ENCODE data around the gene RAPGEF6. TPM values are rescaled to one million over a fixed set of nuclear protein-coding genes. Genes with fewer than 3 reads are reported as not detected.

The RAPGEF6 gene
- total RNA-seq, 1 experiment from 2014 or later, result 26.1 TPM

DNA sequence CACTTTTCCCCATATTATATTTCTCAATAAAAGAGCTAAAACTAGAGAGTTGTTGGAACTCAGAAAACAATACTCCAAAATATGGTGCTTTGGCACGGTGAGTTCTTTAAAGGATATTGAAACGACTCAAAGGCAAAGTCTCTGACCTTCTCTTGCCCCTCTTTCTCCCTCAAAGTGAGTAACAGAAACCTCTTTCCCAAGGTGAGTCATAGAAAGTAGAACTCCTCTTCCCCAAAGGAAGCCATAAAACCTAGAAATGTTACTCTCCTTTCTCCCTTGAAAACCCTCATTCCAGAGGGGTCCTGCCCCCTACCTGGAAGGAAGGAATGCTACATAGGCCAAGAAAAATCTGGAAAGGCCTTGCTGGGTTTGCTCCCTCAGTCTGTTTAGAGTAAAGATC is 47.5 kb downstream of the RAPGEF6 start:
- no peaks in the 10 kb centered on the region for H3K9me3 ChIP-seq (ENCODE audit: low read depth, low read length, poor library complexity, severe bottlenecking)
- DNase-seq (ENCODE audit: low spot score), result no peak
- H3K36me3 ChIP-seq (ENCODE audit: insufficient read depth, low read length, poor library complexity, severe bottlenecking), result no peaks in the 10 kb centered on the region
- intact Hi-C loops (cut with micrococcal nuclease; ENCODE audit: unreplicated experiment), result no loop called here
- no peaks in the 10 kb centered on the region for H3K4me1 ChIP-seq (ENCODE audit: insufficient read depth, low read length, poor library complexity, severe bottlenecking)
- POLR2A ChIA-PET (ENCODE audit: low non-redundant PET), result no interaction called here
- no peak overlapping the region for H3K27ac ChIP-seq (ENCODE audit: low read depth, low read length, poor library complexity, severe bottlenecking)
- no TSS peak for BruUV-seq (replicated peaks)
- CTCF ChIA-PET, result no interaction called here
- H3K27me3 ChIP-seq (replicated peaks; ENCODE audit: insufficient read depth, low read depth, low read length, poor library complexity), result no peaks in the 10 kb centered on the region
- TF ChIP-seq CTCF (conservative IDR thresholded peaks at IDR 0.05; ENCODE audit: low read depth, low read length) (no peak), EZH2 (IDR thresholded peaks at IDR 0.05; ENCODE audit: borderline replicate concordance, low read depth, low read length, poor library complexity, severe bottlenecking) (no peak)
- no peak overlapping the region for H3K4me3 ChIP-seq (ENCODE audit: low read depth, low read length, poor library complexity, severe bottlenecking)

DNA sequence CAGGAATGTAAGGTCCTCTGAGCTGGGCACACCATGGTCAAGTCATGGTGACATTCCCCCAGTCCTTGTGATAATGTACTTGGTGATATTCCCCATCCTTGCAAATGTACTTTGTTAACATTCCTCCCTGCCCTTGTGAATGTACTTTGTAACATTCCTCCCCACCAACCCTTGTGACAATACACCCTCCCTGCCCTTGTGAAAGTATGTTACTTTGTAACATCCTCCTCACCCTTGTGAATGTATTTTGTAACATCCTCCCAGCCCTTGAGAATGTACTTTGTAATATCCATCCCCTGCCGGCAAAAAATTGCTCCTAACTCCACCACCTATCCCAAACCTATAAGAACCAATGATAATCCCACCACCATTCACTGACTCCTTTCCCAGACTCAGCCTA is 53.3 kb downstream of the RAPGEF6 start:
- ChIA-PET CTCF (no interaction called here), POLR2A (ENCODE audit: low non-redundant PET) (no interaction called here)
- BruUV-seq (replicated peaks), result no TSS peak
- Histone ChIP-seq H3K4me1 (ENCODE audit: insufficient read depth, low read length, poor library complexity, severe bottlenecking) (no peaks in the 10 kb centered on the region), H3K4me3 (ENCODE audit: low read depth, low read length, poor library complexity, severe bottlenecking) (no peak overlapping the region), H3K9me3 (ENCODE audit: low read depth, low read length, poor library complexity, severe bottlenecking) (peaks cover 3% of the 10 kb centered on the region), H3K36me3 (ENCODE audit: insufficient read depth, low read length, poor library complexity, severe bottlenecking) (no peaks in the 10 kb centered on the region), H3K27ac (ENCODE audit: low read depth, low read length, poor library complexity, severe bottlenecking) (no peak overlapping the region), H3K27me3 (replicated peaks; ENCODE audit: insufficient read depth, low read depth, low read length, poor library complexity) (no peaks in the 10 kb centered on the region)
- DNase-seq (ENCODE audit: low spot score), result no peak
- TF ChIP-seq EZH2 (IDR thresholded peaks at IDR 0.05; ENCODE audit: borderline replicate concordance, low read depth, low read length, poor library complexity, severe bottlenecking), result no peak
- intact Hi-C loops (cut with micrococcal nuclease; ENCODE audit: unreplicated experiment), result no loop called here

GRCh38 chr5:131579917-131580671 is 54.9 kb downstream of the RAPGEF6 start:
- no TSS peak for BruUV-seq (replicated peaks)
- no peaks in the 10 kb centered on the region for H3K4me1 ChIP-seq (ENCODE audit: insufficient read depth, low read length, poor library complexity, severe bottlenecking)
- no peak for TF ChIP-seq EZH2 (IDR thresholded peaks at IDR 0.05; ENCODE audit: borderline replicate concordance, low read depth, low read length, poor library complexity, severe bottlenecking)
- no peak for TF ChIP-seq CTCF (conservative IDR thresholded peaks at IDR 0.05; ENCODE audit: low read depth, low read length)
- no peaks in the 10 kb centered on the region for H3K36me3 ChIP-seq (ENCODE audit: insufficient read depth, low read length, poor library complexity, severe bottlenecking)
- CTCF ChIA-PET, result interaction anchor here (0.6 kb wide), 1 partner anchor 334 kb away, joined by 5 read pairs; no protein-coding TSS in a partner anchor
- DNase-seq (ENCODE audit: low spot score), result no peak
- H3K27me3 ChIP-seq (replicated peaks; ENCODE audit: insufficient read depth, low read depth, low read length, poor library complexity), result no peaks in the 10 kb centered on the region
- intact Hi-C loops (cut with micrococcal nuclease; ENCODE audit: unreplicated experiment), result no loop called here
- H3K27ac ChIP-seq (ENCODE audit: low read depth, low read length, poor library complexity, severe bottlenecking), result no peak overlapping the region
- POLR2A ChIA-PET (ENCODE audit: low non-redundant PET), result no interaction called here
- H3K4me3 ChIP-seq (ENCODE audit: low read depth, low read length, poor library complexity, severe bottlenecking), result no peak overlapping the region
- H3K9me3 ChIP-seq (ENCODE audit: low read depth, low read length, poor library complexity, severe bottlenecking), result peaks cover 3% of the 10 kb centered on the region

Measured in A673 (cell line).